Stimulated activated naive CD4-positive, alpha-beta T cell (primary cell): ENCODE data around the gene STPG4.
"Not testable (repeated sequence)": the region's sequence is repeated elsewhere in the genome, so short reads cannot be mapped to it uniquely, and the experiment has no call there.

Experiments used
- DNase-seq, 6 experiments: peaks; one replicate each; lab custom pipeline; 2025; lab: John Stamatoyannopoulos, UW

The STPG4 gene

GRCh38 chr2:47172922-47173695 is 18.0 kb upstream of the STPG4 start:
- DNase-seq: no peak

GRCh38 chr2:47172156-47172921 is 17.2 kb upstream of the STPG4 start:
- no peak for DNase-seq

DNA sequence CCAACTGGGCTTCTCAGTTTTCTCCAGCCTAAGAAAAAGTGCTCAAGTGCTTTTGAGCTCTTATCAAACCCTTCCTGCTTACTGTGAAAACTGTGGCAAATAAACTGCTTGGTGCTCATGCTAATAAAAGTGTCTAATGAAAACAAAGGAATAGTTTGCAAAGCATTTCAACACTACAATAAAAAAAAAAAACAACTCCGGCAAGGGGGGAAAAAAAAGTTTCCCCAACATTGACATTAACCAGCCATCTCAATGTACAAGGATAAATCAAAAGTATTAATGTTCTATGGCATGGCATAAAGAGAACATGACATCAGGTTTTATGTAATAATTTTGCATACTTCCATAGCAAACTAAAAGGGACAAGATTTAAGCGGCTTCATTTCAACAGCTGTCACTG is 14.7 kb upstream of the STPG4 start:
- no peak for DNase-seq

GRCh38 chr2:47168895-47169294 is 13.8 kb upstream of the STPG4 start:
- not testable (repeated sequence) for DNase-seq

DNA sequence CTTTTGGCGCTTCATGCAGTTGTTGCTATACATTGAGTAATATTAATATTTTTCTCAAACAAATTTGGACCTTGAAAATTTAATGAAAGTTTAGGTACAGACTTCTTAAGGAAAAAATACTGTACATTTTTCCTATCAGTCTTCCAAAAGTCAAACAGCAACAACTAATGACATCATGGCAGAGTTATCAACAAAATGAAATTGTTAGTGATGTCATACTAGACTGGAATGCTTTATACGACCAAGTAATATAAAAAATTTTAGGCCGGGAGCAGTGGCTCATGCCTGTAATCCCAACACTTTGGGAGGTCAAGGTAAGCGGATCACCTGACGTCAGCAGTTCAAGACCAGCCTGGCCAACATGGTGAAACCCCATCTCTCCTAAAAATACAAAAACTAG is 12.0 kb upstream of the STPG4 start:
- no peak for DNase-seq

- DNase-seq: no peak
Observed at GRCh38 chr2:47165001-47165555, 10.0 kb upstream of the STPG4 start.

GRCh38 chr2:47162780-47163179 is 7.7 kb upstream of the STPG4 start:
- DNase-seq: no peak

DNA sequence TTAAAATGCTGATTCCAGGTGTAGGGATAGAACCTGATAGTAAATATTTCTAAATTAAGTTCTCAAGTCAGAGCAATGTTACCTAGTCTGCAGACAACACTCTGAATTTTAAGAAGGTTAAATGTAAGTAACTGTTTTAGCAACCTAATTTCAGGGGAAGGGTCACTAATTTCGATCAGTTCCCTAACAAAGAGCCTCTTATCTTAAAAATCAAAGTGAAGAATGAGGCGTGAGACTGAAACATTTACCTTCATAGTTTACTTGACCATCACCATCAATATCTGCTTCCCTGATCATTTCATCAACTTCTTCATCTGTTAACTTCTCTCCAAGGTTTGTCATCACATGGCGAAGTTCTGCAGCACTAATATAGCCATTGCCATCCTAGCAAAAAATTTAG is 6.4 kb upstream of the STPG4 start:
- DNase-seq: no peak

DNA sequence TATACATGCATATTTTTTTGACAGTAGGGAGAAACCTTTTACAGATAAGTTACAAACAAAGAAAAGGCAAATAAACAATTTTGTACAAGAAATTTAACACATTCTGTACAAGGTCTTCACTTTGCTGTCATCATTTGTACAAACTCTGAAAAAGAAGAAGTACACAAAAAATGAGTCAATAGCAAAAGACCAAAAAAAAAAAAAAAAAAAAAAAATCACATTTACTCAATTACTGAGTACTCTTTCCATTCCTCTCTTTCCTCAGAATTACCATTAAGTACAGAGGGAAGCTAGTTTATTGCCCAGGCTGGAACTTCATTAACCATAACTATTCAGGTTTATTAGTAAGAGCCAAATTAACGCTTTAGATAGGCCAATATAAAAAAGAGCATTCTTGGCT is 5.6 kb upstream of the STPG4 start:
- DNase-seq: no peak

- DNase-seq: no peak
Observed at GRCh38 chr2:47160211-47160610, 5.1 kb upstream of the STPG4 start.

GRCh38 chr2:47159627-47160026 is 4.5 kb upstream of the STPG4 start:
- no peak for DNase-seq

GRCh38 chr2:47158576-47158975 is 3.5 kb upstream of the STPG4 start:
- DNase-seq: no peak

- no peak for DNase-seq
Observed at GRCh38 chr2:47152803-47153202, 2.3 kb downstream of the STPG4 start.

DNA sequence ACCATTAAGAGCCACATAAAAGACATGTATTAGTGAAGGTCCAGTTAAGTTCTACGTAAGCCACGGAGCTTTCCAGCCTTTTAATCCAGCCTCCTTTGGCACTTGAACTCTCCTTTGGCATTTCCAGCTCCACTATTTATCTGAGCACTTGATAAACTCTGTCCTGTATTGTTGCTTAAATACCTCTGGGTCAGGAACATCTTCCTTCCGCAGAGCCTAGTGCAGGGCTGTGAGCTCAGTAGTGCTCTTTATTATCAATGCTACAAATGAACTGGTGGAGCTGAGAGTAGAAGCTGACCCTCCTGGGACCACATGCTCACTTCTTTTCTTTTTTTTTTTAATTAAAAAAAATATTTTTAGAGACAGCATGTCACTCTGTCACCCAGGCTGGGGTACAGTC is 4.9 kb downstream of the STPG4 start:
- no peak for DNase-seq

GRCh38 chr2:47147021-47147420 is 8.1 kb downstream of the STPG4 start:
- no peak for DNase-seq

DNA sequence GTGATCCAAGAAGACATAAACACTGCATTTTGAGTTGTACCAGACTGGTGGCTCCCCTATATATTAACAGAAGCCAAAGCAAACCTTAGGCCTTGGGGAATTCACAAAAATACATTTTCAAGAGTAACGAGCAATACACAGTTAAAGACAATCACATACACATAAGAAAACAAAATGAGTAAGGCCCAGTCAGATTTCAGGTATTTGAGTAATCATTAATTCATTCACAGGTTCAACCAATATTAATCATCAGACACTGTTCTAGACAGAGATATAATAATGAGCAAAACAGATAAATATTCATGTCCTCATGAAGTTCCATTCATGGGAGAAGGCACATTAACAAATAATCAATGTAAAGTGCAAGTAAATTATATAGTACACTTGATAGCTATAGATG is 9.6 kb downstream of the STPG4 start:
- DNase-seq: no peak

DNA sequence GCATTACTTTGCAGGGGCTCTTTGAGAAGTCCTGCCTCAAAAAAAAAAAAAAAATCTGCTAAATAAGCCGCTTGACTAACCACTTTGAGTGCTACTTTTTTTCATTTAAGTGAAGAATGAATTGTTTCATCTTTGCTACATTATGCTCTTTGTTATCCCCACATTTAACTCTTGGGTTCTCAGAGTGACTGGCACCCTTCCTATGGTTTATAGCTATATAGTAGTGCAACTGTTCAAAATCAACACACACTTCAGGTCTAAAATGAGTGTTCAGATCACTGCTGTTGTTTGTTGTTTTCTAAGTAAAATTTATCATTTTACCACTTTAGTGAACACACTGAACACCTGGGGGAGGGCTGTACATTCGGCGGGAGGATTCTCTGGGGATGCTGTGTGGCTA is 13.6 kb downstream of the STPG4 start:
- no peak for DNase-seq

- DNase-seq: no peak
Observed at GRCh38 chr2:47134386-47135090, 20.6 kb downstream of the STPG4 start.

DNA sequence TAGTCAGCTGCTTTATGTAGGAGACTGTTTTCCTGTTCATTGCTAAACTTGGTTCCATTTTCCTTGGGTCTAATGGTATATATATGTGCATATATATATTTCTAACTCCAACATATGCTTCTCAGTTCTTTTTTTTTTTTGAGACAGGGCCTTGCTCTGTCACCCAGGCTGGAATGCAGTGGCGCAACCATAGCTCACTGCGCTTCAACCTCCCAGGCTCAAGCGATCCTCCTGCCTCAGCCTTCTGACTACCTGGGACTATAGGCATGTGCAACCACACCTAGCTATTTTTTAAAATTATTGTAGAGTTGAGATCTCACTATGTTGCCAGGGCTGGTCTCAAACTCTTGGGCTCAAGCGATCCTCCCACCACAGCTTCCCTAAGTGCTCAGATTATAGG is 22.1 kb downstream of the STPG4 start:
- DNase-seq: no peak

- DNase-seq: no peak
Observed at GRCh38 chr2:47129191-47129706, 25.9 kb downstream of the STPG4 start.

DNA sequence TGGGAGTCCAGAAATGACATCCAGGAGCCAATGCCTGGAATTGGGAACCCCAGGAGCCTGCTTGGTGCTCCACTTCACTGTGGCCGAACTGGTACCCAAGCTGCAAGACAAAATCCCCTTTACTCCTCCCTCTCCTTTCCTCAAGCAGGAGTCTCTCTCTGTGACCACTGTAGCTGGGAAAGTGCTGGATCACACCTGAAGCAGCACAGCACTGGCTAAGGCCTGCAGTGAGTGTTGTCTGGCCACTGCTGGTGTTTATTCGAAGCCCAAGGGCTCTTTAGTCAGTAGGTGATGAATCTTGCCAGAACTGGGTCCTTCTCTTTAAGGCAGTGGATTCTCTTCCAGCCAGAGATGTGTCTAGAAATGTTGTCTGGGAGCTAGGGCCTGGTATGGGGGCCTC is 26.4 kb downstream of the STPG4 start:
- no peak for DNase-seq

DNA sequence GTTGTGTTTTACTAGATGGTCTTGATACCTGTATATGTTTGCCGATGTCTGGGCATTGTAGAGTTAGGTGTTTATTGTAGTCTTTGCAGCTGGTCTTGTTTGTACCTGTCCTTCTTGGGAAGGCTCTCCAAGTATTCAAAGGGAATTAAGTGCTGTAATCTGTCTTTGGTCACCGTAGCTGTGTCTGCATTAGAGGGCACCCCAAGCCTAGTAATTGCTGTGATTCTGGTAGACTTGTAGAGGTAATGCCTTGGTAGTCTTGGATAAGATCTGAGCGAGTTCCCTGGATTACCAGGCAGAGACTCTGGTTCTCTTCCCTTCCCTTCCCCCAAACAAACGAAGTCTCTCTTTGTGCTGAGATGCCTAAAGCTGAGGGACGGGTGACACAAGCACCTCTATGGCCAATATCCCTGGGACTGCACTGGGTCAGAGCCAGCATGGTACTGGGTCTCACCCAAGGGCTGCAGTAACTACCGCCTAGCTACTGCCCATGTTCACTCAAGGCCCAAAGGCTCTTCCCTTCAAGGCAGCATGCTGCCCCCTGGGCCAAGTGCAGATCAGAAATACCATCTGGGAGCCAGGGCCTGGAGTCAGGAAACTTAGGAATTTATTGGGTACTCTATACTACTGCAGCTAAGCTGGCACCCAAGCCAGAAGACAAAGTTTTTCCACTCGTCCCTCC is 27.1 kb downstream of the STPG4 start:
- no peak for DNase-seq
